ENCODE measurements around the gene UTS2.
A peak's percentile ranks its signal among the peaks of the same experiment; 100 is the strongest.

The UTS2 gene, protein sequence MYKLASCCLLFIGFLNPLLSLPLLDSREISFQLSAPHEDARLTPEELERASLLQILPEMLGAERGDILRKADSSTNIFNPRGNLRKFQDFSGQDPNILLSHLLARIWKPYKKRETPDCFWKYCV

GRCh38 chr1:7852804-7853683 is at the start of gene UTS2:
Gene UTS2, minus strand, starts transcription at chr1:7853065. Its CDS starts 62 bp downstream, at chr1:7853003.
- no peak for DNase-seq

DNA sequence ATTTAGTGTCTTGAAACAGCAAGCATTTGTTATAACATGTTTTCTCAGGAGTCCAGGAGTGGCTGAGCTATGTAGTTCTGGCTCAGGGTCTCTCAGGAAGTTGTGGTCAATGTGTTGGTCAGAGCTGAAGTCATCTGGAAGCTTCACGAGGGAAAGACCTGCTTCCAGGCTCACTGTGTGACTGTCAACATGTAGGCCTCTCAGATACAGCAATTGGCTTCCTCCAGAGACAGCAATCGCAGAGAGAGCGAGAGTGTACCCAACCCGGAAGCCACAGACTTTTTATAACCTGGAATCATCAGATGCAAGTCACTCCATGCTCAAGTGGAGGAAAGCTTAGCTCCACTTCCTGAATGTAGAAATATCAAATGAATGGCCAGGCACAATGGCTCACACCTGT is 46.9 kb upstream of the UTS2 start:
- DNase-seq: peak; percentile 58

DNA sequence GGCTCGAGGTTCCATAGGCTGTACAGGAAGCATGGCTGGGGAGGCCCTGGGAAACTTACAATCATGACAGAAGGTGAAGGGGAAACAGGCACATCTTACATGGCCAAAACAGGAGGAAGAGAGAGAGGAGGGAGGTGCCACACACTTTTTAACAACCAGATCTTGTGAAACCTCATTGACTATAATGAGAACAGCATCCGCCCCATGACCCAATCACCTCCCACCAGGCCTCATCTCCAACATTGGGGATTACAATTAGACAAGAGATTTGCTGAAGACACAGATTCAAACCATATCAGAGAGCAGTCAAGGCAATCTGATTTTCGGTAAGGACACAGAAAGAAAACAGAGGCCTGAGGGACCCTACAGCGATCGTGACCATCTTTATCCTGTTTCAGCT is 46.1 kb upstream of the UTS2 start:
- no peak for DNase-seq

GRCh38 chr1:7896994-7897393 is 44.1 kb upstream of the UTS2 start:
- no peak for DNase-seq

DNA sequence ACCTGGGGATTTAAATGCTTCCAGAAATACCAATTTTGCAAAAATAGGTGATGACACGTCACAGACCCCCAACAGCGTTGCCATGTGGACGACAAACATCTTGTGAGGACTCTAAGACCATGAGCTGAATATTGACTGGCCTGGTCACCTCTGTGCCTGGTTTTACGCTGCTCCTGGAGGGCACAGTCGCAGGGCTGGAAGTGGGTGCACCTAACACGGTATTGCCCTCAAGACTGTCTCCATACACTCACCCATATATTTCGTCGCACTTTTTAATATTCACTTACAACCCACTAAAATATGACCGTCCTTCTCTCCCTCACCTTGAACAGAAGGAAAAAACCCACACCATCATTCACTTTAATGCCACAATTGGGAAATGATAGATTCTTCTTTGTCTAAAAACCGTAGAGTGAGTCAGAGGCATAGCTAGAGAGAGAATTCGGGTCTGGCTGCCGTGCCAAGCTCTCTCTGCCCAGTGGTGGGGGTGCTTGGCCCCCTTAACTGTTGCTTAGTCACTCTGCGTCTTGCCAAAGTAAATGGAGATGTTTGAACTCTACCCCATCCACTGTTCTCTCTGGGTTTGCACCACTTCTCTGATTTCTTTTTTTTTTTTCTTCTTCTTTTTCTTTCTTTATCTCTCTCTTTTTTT is 40.8 kb upstream of the UTS2 start:
- no peak for DNase-seq

- DNase-seq: no peak
These were observed 38.9 kb upstream of the UTS2 start for GRCh38 chr1:7891804-7892203.

GRCh38 chr1:7890853-7891252 is 38.0 kb upstream of the UTS2 start:
- DNase-seq: no peak

DNA sequence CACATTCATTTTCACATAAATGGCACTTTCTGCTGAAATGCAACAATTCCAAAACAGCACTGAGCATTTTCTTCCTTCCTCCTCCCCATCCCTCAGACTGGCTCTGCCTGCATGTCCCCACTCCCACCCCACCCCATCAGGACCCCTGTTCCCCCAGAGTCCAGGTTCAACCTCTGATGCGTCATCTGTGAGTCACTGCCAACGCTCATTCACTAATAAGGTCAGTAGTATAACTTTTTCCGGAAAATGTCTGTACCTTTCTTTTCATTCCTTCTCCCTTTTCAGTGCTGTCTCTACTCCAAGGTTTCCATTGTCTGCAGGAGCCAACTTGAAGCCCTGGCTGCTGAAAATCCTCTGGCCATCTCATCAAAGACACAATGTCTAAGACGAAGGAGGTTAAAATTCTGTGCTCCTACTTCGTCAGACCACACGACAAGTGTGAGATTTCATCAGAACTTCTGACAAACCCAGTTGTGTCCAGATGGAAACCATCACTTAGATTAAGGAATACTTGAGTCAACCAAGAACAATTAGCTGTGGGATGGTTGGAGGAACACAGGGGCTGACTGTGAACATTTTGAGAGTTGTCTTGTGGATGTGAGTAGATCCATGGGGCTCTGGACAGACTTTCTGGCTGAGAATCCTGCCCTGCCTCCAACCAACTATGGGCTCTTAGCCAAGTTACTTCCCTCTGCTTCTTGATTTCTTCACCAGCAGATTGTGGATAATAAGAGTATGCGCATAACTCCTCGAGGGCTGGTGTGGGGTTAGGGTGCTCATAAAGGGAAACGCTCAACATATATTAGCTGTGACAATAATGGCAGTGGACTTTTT is 35.6 kb upstream of the UTS2 start:
- DNase-seq: no peak

DNA sequence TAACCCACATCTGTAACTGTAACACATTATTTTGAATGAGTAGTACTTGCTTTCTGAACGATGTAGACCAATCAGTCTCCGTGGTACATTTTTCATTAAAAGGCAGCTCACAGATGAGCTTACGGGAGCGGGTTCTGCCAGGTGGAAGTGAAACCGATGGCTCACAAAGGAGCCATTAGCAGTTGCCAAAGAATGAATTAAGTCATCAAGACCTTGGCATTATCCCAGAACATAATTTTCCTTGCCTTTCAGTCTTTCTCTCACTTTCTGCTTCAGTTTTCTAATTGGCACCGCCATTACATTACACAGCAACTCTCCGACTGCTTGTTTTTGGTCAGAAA is 33.5 kb upstream of the UTS2 start:
- no peak for DNase-seq

- DNase-seq: no peak
These were observed 32.9 kb upstream of the UTS2 start for GRCh38 chr1:7885513-7886404.

GRCh38 chr1:7884757-7885156 is 31.9 kb upstream of the UTS2 start:
- DNase-seq: no peak

DNA sequence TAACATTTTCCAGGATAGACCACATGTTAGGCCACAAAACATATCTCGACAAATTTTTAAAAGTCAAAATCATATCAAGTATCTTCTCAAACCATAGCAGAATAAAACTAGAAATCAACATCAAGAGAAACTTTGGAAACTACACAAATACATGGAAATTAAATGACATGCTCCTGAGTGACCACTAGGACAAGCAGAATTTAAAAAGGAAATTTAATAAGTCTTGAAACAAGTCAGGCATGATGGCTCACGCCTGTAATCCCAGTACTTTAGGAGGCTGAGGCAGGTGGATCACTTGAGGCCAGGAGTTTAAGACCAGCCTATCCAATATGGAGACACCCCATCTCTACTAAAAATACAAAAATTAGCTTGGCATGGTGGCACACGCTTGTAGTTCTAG is 26.4 kb upstream of the UTS2 start:
- DNase-seq: no peak

- no peak for DNase-seq
These were observed 25.2 kb upstream of the UTS2 start for GRCh38 chr1:7878027-7878426.

- no peak for DNase-seq
These were observed 21.2 kb upstream of the UTS2 start for GRCh38 chr1:7873801-7874795.

DNA sequence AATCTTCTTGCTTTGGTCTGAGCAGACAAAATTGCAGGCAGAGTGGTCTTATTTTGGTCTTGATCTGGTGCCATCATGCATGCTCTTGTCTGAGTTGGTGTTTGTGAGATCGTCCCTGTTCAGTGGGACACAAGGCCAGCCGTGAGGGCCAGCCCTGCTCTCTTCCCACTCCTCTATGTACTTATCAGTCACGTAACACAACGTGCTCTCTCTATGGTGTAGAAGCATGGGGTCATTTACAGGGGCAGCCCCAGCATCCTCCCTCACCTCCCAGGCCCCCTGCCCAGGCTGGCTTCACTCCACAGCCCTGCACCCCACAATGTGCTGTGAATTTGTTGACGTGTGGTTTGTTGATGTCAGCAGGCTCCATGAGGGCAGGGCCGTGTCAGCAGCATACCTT is 18.3 kb upstream of the UTS2 start:
- DNase-seq: no peak

- no peak for DNase-seq
These were observed 16.5 kb upstream of the UTS2 start for GRCh38 chr1:7869136-7869920.

- no peak for DNase-seq
These were observed 15.4 kb upstream of the UTS2 start for GRCh38 chr1:7868070-7868780.

- DNase-seq: no peak
These were observed 13.1 kb upstream of the UTS2 start for GRCh38 chr1:7865978-7866377.

DNA sequence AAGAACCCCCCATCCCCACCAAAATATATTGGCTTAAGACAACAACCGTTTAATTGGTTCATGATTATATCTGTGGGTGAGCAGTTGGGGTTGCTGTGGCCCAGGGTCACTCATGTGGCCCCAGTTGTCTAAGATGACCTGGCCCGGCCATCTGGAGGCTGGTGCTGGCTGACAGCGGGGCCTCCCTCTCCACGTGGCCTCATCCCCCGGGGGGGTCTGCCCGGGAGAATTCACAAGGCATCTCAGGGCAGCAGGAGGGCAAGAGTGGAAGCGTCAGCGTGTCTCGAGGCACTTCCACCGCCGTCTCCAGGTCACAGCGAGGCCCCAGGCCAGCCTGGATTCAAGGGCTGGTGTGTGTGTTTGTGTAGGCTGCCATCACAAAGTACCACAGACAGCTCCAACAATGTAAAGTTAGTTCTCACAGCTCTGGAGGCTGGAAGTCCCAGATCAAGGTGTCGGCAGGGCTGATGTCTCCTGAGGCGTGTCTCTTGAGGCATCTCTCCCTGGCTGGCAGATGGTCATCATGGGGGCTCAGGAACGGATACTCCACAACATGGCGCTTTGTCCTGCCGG is 11.0 kb upstream of the UTS2 start:
- DNase-seq: no peak

All from KG1 (cell line).